ENCODE results near the gene CX3CL1. TPM values are rescaled to one million over a fixed set of nuclear protein-coding genes. Genes with fewer than 3 reads are reported as not detected.

Gene CX3CL1
- total and polyA plus RNA-seq, 9 of the 15 experiments (the other 6 are each of a cell fraction or from before 2014, with no cell fraction given): 0.09 TPM; not detected in 8

DNA sequence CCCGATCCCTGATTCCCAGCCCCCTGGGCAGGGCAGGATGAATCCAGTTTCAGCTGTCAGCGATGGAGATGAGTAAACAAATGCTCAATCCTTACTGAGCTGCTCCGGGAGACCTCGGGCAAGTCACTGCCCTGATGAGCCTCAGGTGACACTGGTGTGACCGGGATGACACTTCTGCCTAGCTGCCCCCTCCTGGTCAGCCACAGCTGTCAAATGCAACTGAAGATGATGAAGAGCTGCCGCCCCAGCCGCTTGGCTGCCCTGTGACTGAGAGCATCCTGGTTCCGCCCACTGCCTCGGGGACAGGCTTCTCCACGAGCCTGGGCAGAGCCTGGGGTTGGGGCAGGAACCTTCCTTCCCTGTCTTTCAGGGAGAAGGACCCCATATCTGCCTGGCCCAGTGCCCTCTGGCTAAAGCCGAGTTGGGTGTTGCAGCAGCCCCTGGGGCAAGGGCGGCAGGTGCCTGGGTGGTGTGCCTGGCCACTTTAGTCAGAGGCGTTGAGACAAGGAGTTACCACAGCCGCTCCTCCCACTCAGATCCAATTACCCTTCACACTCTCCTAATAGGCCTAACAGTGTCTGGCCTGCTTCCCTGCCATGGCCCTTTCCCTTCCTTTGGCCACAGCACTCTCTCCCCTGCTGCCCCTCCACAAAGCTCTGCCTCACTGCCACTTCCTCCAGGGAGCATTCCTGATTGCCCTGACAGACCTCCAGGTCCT is 37.7 kb downstream of the CX3CL1 start:
- no peaks in the 10 kb centered on the region for H3K9me1 ChIP-seq (ENCODE audit: control insufficient read depth, insufficient read depth, low read length)
- no peaks in the 10 kb centered on the region for H3K79me2 ChIP-seq (ENCODE audit: control insufficient read depth, insufficient read depth, low read length)
- H2AFZ ChIP-seq (ENCODE audit: low read depth, low read length): no peak overlapping the region
- CTCF ChIA-PET (ENCODE audit: low intra/inter-chr PET ratio): no interaction called here
- POLR2A ChIA-PET: interaction anchor here (0.6 kb wide), 1 partner anchor 58 kb away, joined by 3 read pairs; no protein-coding TSS in a partner anchor
- BruUV-seq (replicated peaks): no TSS peak
- H3K9me3 ChIP-seq (replicated peaks; ENCODE audit: control insufficient read depth, insufficient read depth, low read depth, low read length): no peaks in the 10 kb centered on the region
- no peak for FAIRE-seq
- H3K27me3 ChIP-seq (ENCODE audit: control insufficient read depth in 2 of 2, insufficient read depth in 2 of 2, low read length in 2 of 2): peaks cover 11 to 52% of the 10 kb centered on the region in 2 experiments; a peak in 4 of 5 replicates
- peak in 2 of 4 experiments; percentile 14 to 21 for DNase-seq (ENCODE audit: extremely low read depth in 1 of 4, low spot score in 3 of 4)
- no peaks in the 10 kb centered on the region for H3K36me3 ChIP-seq (ENCODE audit: control insufficient read depth, insufficient read depth, low read length)
- no peak overlapping the region for H3K4me2 ChIP-seq (ENCODE audit: insufficient read depth, low read length)
- no peak overlapping the region for H3K4me3 ChIP-seq
- no peak overlapping the region for H3K27ac ChIP-seq (ENCODE audit: extremely low read depth, low read depth, low read length)
- no peak overlapping the region; a peak in 1 of 4 replicates for H3K9ac ChIP-seq (ENCODE audit: insufficient read depth in 1 of 2, low read depth in 2 of 2, low read length in 2 of 2)
- in situ Hi-C loops (cut with MboI): loop anchor here (10.0 kb wide), 1 partner anchor 325 kb away; no protein-coding TSS in a partner anchor
- H3K4me1 ChIP-seq (replicated peaks in 1 of 2; ENCODE audit: control insufficient read depth in 2 of 2, insufficient read depth in 2 of 2, low read length in 2 of 2): peaks cover 0 to 8% of the 10 kb centered on the region in 2 experiments; a peak in 1 of 5 replicates
- ATAC-seq: peak; percentile 58
- WGBS (ENCODE audit: insufficient coverage, low coverage, missing lambda C conversion rate): 2% methylated on average over 14 of the region's 14 CpGs
- H4K20me1 ChIP-seq (replicated peaks; ENCODE audit: control insufficient read depth, insufficient read depth, low read length): no peaks in the 10 kb centered on the region
- intact Hi-C loops (cut with micrococcal nuclease): no loop called here
- TF ChIP-seq ZNF408 (CRISPR knock-in tag; IDR thresholded peaks at IDR 0.05; ENCODE audit: low read depth) (no peak), SLC30A9 (CRISPR knock-in tag; IDR thresholded peaks at IDR 0.05) (no peak)
- TF ChIP-seq, protein P1, sequence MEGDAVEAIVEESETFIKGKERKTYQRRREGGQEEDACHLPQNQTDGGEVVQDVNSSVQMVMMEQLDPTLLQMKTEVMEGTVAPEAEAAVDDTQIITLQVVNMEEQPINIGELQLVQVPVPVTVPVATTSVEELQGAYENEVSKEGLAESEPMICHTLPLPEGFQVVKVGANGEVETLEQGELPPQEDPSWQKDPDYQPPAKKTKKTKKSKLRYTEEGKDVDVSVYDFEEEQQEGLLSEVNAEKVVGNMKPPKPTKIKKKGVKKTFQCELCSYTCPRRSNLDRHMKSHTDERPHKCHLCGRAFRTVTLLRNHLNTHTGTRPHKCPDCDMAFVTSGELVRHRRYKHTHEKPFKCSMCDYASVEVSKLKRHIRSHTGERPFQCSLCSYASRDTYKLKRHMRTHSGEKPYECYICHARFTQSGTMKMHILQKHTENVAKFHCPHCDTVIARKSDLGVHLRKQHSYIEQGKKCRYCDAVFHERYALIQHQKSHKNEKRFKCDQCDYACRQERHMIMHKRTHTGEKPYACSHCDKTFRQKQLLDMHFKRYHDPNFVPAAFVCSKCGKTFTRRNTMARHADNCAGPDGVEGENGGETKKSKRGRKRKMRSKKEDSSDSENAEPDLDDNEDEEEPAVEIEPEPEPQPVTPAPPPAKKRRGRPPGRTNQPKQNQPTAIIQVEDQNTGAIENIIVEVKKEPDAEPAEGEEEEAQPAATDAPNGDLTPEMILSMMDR (IDR thresholded peaks at IDR 0.05 in 2 of 3, conservative IDR thresholded peaks at IDR 0.05 in 1 of 3; ENCODE audit: insufficient read depth in 2 of 3, low read depth in 1 of 3, low read length in 3 of 3): peak in 1 of 3 experiments; percentile 7; a peak in 1 of 6 replicates
- TF ChIP-seq, protein P2, sequence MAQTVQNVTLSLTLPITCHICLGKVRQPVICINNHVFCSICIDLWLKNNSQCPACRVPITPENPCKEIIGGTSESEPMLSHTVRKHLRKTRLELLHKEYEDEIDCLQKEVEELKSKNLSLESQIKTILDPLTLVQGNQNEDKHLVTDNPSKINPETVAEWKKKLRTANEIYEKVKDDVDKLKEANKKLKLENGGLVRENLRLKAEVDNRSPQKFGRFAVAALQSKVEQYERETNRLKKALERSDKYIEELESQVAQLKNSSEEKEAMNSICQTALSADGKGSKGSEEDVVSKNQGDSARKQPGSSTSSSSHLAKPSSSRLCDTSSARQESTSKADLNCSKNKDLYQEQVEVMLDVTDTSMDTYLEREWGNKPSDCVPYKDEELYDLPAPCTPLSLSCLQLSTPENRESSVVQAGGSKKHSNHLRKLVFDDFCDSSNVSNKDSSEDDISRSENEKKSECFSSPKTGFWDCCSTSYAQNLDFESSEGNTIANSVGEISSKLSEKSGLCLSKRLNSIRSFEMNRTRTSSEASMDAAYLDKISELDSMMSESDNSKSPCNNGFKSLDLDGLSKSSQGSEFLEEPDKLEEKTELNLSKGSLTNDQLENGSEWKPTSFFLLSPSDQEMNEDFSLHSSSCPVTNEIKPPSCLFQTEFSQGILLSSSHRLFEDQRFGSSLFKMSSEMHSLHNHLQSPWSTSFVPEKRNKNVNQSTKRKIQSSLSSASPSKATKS (CRISPR knock-in tag; IDR thresholded peaks at IDR 0.05): no peak
- TF ChIP-seq, protein P3, sequence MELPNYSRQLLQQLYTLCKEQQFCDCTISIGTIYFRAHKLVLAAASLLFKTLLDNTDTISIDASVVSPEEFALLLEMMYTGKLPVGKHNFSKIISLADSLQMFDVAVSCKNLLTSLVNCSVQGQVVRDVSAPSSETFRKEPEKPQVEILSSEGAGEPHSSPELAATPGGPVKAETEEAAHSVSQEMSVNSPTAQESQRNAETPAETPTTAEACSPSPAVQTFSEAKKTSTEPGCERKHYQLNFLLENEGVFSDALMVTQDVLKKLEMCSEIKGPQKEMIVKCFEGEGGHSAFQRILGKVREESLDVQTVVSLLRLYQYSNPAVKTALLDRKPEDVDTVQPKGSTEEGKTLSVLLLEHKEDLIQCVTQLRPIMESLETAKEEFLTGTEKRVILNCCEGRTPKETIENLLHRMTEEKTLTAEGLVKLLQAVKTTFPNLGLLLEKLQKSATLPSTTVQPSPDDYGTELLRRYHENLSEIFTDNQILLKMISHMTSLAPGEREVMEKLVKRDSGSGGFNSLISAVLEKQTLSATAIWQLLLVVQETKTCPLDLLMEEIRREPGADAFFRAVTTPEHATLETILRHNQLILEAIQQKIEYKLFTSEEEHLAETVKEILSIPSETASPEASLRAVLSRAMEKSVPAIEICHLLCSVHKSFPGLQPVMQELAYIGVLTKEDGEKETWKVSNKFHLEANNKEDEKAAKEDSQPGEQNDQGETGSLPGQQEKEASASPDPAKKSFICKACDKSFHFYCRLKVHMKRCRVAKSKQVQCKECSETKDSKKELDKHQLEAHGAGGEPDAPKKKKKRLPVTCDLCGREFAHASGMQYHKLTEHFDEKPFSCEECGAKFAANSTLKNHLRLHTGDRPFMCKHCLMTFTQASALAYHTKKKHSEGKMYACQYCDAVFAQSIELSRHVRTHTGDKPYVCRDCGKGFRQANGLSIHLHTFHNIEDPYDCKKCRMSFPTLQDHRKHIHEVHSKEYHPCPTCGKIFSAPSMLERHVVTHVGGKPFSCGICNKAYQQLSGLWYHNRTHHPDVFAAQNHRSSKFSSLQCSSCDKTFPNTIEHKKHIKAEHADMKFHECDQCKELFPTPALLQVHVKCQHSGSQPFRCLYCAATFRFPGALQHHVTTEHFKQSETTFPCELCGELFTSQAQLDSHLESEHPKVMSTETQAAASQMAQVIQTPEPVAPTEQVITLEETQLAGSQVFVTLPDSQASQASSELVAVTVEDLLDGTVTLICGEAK (IDR thresholded peaks at IDR 0.05): no peak
- TF ChIP-seq, protein P3 (CRISPR knock-in tag; IDR thresholded peaks at IDR 0.05): no peak

Data from K562 (cell line).